Fibroblast of skin of right biceps (primary cell): ENCODE data around the gene CD59.

Source experiments
- DNase-seq: peaks from one replicate; pipeline ENCODE4 v3.0.0-alpha.2; 2013

The CD59 gene

DNA sequence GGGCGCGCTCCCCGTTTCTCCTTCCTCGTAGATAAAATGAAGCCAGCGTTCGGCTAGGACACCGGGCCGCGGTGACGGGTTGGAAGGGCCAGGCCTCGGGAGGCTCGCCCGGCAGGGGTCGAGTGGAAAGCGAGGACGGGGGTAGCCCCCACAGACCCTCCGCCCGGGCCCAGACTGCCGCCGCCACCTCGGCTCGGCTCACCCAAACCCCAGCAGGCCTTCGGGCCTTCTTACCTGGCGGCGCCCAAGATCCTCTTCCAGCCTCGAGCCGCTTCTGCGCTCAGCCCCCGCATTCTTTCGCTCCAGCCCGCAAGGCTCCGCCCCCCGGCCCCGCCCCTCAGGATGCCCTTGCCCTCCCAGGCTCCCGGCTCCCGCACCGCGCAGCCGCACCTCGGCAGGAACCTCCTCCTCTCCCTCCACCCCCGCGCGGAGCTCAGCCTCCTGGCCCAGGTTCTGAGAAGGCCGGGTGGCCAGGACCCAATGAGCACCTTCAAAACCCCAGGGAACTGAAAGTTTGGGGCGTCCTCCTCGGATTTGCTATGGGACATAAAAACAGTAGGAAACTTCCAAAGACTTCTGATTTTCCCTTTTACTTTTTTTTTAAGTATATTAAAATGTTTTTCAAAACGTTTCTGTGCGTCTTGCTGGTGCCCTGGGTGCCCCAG is at the start of gene CD59:
Gene CD59, minus strand, starts transcription at position 276 of the 665 bp plus-strand sequence. CDS start 13,978 bp downstream, outside the sequence.
- peak; percentile 91 for DNase-seq

- no peak for DNase-seq
Measured at GRCh38 chr11:33785609-33786008, 49.4 kb upstream of the CD59 start.

GRCh38 chr11:33779849-33780528 is 43.8 kb upstream of the CD59 start:
- peak; percentile 85 for DNase-seq

GRCh38 chr11:33778675-33779074 is 42.5 kb upstream of the CD59 start:
- DNase-seq, result peak; percentile 93

GRCh38 chr11:33777906-33778305 is 41.7 kb upstream of the CD59 start:
- no peak for DNase-seq

GRCh38 chr11:33775832-33776470 is 39.7 kb upstream of the CD59 start:
- no peak for DNase-seq

GRCh38 chr11:33775467-33775807 is 39.2 kb upstream of the CD59 start:
- no peak for DNase-seq

DNA sequence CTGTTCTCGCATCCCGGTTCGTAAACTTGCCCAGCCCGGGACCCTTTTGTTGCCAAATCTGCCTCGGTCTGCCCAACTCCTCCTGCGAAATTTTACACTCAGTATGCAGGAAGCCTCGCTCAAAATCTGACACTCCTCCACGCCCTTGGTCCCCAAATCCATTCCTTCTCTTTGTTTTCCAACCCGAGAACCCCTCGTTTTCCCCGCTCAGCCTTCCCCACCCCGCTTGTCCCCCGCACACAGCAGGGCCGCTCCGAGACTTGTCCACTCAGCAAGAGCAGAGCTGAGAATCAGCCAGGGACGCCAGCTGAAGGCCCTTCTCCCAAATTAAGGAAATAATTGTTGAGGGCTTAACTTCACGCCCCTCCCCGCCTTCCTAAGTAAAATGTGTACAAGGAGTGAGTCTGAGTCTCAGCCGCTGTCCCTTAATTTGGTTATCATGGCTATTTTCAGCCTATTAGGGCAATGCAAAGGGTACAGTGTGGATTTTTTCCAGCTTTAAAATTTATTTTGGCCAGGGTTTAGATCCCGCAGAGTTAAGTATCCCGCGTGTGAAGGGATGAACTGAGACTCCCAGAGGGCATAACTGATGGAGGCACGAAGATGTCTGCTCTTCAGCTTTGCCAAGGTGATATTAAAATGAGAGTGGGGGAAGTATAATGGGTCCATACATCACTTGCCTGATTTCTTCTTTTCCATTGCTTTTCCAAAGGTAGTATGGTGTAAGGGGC is 38.7 kb upstream of the CD59 start:
- no peak for DNase-seq

DNA sequence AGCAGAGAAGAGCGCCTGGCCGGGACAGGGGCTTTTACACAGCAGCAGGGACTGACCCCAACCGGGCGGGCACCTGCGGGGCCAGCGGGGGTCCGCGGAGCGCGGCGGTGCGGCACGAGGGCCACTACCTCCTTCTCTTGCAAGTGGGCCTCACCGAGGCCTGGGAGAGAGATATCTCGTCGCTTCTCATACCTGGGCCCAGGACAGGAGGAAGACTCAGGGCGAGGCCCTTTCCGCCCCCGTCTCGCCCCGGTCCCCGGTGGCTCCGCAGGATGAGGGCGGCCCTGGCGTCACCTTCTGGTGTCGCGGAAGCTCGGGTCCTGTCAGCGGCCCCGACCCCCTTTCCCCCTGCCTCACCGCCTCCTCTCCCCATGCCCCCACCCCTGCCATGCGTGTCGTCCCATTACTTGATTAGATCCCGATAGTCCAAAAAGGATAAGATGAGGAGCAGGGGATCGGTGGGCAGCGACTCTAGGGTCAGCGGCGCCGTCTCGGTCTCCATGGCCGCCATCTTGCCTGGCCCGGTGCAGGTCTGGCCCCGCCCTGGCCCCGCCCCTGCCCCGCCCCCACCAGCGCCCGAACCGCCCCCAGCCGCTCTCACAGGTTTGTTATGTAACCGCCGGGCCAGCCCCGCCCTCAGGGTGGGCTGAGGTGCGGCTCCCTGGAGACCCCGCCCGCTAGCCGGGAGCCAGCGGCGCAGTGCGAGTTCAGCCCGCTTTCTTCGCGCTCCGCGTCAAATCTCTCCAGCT is 37.9 kb upstream of the CD59 start, which contains the start of gene FBXO3:
Gene FBXO3, minus strand, starts transcription at position 534 of the 749 bp plus-strand sequence. Its CDS starts 23 bp downstream, at position 511.
- peak; percentile 89 for DNase-seq

DNA sequence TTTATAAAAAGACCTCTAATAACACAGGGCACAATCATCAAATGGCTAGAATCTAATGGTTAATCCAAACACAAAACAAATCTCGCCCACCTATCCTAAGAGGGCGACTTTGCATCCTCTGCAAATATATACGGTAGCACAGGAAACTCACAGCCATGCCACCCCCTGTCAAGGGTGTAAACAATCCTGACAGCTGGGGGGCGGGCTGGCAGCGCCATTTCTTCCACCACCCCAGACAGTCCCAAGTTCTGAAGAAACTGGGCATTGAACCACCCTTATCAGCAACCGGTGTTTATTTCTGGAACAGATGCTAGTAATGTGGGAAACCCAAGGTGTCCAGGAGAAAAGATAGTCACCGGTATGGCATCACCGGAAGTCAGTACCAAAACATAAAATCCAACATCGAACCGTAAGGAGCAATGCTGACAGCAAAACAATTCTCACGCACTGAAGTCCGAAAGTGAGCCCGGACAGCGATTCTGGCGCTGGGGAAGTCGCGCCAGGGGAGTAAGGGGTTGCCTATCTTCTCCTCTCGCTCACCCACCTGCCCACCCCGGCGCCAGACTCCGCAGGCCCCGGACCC is 37.3 kb upstream of the CD59 start:
- peak; percentile 9 for DNase-seq

GRCh38 chr11:33772870-33773269 is 36.6 kb upstream of the CD59 start:
- no peak for DNase-seq

DNA sequence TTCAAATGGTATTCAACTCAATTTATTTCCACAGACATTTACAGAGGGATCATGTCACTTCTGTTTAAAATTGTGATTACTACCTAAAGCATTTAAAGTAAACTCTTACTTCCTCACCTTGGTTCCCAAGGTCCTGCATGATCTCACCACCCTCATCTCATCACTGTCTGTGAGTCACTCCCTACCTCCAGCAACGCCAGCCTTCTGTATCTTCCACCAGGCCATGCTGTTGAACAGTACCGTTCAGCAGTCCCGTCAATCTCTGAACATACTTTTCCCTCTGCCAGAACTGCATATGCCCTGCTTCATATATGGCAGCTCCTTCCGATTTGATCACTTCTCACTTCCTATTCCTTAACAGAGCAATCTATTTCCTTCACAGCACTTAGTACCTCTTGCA is 36.1 kb upstream of the CD59 start:
- peak; percentile 10 for DNase-seq

DNA sequence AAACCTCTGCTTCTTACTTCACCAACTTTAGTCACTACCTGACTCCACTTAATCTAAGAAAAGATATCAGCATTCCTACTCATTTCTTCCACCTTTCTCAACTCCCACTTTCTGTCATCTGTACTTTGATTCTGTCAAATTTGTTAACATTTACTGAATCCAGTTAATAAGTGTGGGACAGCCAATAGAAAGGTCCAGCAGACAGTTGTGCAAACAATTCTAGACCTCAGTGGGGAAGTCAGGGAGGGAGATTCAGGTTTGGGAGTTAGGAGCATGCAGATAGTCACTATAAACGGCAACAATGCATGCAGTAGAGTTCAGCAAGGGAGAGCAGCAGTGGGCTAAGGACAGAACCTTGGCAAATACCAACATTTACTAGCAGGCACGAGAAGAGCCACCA is 34.0 kb upstream of the CD59 start:
- DNase-seq, result no peak

DNA sequence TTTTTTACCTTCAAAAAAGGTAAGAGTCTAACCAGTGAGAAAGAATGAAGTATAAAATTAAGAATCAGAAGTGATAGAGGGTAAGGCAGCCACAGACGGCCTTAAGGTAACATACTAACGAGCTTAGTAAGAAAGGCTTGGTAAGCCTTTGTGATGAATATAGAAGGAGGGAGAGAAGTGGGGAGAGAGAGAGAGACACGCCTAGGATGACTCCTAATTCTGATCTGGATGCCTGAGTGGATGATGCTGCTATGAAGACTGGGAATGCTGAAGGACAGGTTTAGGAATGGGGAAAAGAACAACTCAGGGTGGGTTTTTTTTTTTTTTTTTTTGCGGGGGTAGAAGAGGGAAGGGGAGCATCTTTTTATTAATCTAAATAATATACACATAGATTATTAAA is 33.3 kb upstream of the CD59 start:
- no peak for DNase-seq

- DNase-seq, result no peak
Measured at GRCh38 chr11:33767624-33768023, 31.4 kb upstream of the CD59 start.

DNA sequence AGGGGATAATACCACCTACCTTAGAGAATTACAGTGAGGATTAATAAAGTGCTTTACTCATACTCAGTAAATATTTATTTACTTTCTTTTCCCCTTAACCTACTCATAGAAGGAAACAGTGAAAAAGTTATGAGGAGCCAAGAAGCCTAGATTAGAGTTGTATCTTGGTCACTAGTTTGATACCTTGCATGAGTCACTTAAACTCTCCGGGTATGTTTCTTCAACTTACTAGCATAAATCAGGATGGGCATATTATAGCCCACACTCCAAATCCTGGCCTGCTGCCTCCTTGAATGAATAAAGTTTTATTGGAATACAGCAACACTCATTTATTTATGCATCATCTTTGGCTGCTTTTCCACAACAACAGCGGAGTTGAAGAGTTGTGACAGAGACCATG is 29.9 kb upstream of the CD59 start:
- no peak for DNase-seq

DNA sequence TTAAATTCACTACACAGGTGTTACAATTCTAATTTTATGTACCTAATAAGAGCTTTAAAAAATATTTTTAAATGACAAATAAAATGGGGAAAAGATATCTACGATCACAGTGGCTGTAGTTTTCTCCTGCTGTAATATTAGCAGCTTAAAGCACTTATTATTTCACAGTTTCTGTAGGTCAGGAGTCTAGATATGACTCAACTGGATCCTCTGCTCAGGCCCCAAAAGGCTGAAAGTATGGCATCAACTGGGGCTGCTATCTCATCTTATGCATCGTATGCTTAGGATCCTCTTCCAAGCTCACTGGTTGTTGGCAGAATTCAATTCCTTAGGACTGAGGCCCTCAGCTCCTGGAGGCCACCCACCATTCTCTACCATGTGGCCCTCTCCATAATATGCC is 25.2 kb upstream of the CD59 start:
- DNase-seq, result no peak

GRCh38 chr11:33753304-33753967 is 17.2 kb upstream of the CD59 start:
- DNase-seq, result peak; percentile 72

- no peak for DNase-seq
Measured at GRCh38 chr11:33751878-33752277, 15.7 kb upstream of the CD59 start.

DNA sequence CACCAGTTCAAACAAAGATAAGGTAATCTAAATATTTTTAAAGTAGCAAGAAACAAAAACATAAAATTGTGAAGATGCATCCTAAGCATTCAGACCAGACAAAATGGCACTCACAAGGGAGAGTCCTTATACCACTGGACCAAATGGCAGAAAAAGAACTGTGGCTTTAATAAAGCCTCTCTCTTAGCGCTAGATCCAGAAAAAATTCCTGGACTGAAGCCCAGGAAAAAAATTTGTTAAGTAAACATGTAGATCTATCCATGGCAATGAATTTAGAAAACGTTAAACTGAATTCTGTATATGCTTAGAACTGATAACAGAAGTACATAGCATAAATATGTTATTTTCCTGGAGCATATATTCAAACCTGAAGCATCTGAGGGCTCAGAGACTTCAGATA is 11.8 kb upstream of the CD59 start:
- DNase-seq, result peak; percentile 63

- no peak for DNase-seq
Measured at GRCh38 chr11:33743291-33743690, 7.1 kb upstream of the CD59 start.
